Astrocyte (in vitro differentiated cells and primary cell): Measurements from ENCODE around the gene AMFR.

Experiments used
- CTCF ChIP-seq: IDR thresholded peaks from 2 replicates; pipeline ENCODE4 v1.5.1; 2011; ENCODE audit warnings: low read depth, mild to moderate bottlenecking, inconsistent platforms, low read length, moderate library complexity; ENCODE audit not compliant: insufficient read depth
- EZH2 ChIP-seq: IDR thresholded peaks from 2 replicates; pipeline ENCODE4 v1.6.1; 2012; ENCODE audit warnings: mild to moderate bottlenecking, low read length, inconsistent platforms; ENCODE audit not compliant: insufficient read depth

GRCh38 chr16:56336711-56337110, 88.6 kb downstream of the AMFR start:
- no peak for TF ChIP-seq CTCF
- TF ChIP-seq EZH2, result no peak
